ENCODE results near the gene UBAC1.

UBAC1 gene, protein sequence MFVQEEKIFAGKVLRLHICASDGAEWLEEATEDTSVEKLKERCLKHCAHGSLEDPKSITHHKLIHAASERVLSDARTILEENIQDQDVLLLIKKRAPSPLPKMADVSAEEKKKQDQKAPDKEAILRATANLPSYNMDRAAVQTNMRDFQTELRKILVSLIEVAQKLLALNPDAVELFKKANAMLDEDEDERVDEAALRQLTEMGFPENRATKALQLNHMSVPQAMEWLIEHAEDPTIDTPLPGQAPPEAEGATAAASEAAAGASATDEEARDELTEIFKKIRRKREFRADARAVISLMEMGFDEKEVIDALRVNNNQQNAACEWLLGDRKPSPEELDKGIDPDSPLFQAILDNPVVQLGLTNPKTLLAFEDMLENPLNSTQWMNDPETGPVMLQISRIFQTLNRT

DNA sequence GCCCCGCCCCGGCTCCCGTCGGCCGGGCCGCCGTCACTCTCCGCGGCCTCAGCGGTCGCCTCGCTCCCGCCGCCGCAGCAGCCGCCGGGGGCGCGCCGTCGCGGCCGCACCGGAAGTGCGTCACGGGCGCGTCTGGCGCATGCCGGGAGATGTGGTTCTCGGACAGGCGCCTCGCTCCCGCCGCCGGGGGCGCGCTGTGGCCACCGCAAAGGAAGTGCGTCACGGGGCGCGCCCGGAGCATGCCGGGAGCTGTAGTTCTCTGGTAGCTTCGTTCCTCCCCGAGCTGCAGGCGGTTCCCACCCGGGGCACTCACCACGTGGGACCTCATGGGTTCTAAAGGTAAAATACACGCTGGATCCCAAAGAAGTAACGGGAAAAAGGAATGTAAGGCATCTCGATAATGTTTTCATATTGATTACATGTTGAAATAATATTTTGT lies at the start of gene UBAC1:
Gene UBAC1 (minus strand): TSS at position 97 of the 439 bp plus-strand sequence. CDS start 211 bp downstream, outside the sequence.
- peak; percentile 82 for DNase-seq (ENCODE audit: low read depth)
- peak within 1 kb of the TSS; percentile 92 for H3K4me3 ChIP-seq (ENCODE audit: low read depth, low read length)
- TF ChIP-seq, protein P1, sequence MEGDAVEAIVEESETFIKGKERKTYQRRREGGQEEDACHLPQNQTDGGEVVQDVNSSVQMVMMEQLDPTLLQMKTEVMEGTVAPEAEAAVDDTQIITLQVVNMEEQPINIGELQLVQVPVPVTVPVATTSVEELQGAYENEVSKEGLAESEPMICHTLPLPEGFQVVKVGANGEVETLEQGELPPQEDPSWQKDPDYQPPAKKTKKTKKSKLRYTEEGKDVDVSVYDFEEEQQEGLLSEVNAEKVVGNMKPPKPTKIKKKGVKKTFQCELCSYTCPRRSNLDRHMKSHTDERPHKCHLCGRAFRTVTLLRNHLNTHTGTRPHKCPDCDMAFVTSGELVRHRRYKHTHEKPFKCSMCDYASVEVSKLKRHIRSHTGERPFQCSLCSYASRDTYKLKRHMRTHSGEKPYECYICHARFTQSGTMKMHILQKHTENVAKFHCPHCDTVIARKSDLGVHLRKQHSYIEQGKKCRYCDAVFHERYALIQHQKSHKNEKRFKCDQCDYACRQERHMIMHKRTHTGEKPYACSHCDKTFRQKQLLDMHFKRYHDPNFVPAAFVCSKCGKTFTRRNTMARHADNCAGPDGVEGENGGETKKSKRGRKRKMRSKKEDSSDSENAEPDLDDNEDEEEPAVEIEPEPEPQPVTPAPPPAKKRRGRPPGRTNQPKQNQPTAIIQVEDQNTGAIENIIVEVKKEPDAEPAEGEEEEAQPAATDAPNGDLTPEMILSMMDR (IDR thresholded peaks at IDR 0.05; ENCODE audit: low read depth, low read length, missing control alignments): peak; percentile 22

DNA sequence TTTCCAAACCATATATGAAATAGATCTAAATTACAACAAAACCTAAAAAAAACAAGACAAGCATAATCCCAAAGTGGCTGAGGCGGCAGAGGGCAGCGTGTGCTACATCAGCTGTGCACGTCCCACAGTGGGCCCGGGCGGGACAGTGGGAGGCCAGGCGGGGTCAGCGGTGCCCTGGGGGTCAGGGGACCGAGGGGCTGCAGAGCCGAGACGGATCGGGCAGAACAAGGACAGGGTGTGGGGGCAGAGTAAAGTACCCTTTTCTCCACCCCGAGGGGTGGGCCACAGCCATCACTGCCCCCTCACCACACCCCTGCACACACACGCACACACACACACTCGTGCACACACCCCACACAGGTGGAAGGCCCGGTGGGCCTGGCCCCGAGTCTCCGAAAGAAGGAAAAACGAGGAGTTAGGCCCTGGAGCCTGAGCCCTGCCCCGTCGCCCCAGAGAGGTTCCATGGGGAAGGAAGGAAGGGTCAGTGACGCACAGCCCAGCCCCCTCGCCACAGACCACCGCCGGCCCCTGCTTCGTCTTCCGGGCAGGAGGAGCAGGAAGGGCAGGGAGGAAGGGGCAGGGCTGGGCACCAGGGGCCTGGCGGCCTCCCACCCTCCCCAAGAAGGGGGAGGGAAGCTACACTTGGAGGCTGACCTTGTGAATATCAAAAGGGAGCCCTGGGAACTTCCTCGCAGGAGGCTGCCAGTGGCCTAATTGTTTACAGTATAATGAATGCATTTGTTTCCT lies 49.6 kb upstream of the UBAC1 start:
- TF ChIP-seq, protein P1 (IDR thresholded peaks at IDR 0.05; ENCODE audit: low read depth, low read length, missing control alignments): no peak
- no peak overlapping the region for H3K4me3 ChIP-seq (ENCODE audit: low read depth, low read length)
- no peak for DNase-seq (ENCODE audit: low read depth)

DNA sequence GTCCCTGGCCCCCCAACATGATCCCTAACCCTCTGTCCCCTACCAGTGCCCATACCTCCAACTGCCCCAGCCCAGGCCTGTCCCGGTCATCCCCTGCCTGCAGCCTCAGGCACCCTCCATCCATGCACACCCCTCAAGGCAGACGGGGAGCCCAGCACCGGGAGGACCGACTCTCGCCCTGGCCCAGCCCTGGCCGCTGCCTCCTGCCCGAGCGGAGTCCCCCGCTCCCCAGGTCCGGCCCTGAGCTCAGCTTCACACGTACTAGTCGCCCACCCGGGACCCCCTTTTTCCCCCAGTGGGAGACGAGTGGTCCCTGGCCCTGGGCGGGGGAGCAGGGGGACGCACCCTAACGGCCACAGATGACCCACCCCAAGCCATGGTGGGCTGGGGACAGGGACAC lies 49.0 kb upstream of the UBAC1 start:
- TF ChIP-seq, protein P1 (IDR thresholded peaks at IDR 0.05; ENCODE audit: low read depth, low read length, missing control alignments): no peak

DNA sequence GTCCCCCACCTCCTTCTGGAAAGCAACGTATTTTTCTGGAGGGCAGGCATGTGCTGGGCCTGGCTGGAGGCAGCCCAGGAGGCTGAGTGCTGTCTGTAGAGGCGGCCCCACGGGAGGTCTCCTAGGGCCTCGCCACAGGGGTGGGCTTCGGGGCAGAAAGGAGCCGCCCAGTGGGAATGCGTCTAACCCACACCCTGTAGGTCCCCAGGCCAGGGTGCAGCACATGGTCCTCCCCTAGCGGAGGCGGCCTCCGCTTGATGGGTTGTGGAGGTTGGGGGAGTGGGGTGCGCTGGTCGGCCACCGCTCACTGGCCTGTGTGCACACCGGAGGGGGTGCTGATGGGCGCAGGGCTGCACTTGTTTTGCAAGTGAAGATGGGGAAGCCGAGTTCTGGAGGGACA lies 48.3 kb upstream of the UBAC1 start:
- no peak for DNase-seq (ENCODE audit: low read depth)
- no peak overlapping the region for H3K4me3 ChIP-seq (ENCODE audit: low read depth, low read length)
- TF ChIP-seq, protein P1 (IDR thresholded peaks at IDR 0.05; ENCODE audit: low read depth, low read length, missing control alignments): no peak

More for the DNA sequence above, 49.0 kb upstream of the UBAC1 start:
- no peak for DNase-seq (ENCODE audit: low read depth)
- no peak overlapping the region for H3K4me3 ChIP-seq (ENCODE audit: low read depth, low read length)

DNA sequence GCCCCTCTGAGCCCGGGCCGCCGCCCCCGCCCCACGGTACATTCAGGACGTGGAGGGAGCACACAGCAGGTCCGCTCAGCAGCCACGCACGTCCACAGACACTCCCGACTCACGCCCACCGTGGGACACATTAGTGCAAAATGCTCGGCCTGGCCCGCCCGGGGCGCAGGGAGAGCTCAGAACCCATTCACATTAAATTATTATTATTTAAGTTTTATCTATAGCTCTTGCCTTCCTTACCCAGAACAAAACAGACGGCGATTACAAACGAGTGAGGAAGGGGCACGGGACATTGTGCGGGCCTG lies 47.5 kb upstream of the UBAC1 start:
- DNase-seq (ENCODE audit: low read depth): no peak
- TF ChIP-seq, protein P1 (IDR thresholded peaks at IDR 0.05; ENCODE audit: low read depth, low read length, missing control alignments): no peak

DNA sequence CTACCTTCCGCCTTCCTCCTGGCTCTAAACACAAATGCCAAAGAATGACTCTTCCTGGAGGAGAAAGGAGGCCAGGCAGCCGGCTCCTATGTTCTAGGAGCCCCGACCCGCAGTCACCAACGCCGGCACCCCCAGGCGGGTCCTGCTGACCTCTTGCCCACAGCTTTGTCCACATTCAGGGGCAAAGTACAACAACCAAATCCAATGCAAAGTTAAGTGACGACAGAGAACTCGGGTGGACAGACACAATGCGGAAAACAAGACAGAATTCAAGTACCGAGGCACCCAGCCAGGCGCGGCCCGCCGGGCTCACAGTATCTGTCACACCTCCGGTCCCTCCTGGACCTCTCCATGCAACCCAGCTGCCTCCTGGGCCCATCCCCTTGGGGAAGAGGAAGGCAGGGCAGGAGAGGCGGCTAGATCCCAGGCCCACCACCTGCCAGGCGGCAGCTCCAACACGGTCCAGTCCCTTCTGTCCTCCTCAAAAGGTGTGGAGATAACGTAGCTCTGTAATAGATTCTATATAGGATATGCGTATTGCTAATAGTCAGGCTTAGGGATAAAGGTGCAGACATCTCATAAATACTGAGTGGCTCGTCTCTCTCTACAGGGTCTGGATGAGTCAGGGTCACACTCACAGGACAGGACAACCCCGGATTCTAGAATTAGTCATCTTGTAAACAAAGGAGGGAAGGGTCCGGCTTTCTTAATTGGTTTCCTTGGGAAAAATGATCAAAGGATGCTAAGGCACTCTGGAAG lies 46.9 kb upstream of the UBAC1 start:
- H3K4me3 ChIP-seq (ENCODE audit: low read depth, low read length): no peak overlapping the region
- TF ChIP-seq, protein P1 (IDR thresholded peaks at IDR 0.05; ENCODE audit: low read depth, low read length, missing control alignments): no peak
- DNase-seq (ENCODE audit: low read depth): no peak

More for the DNA sequence above, 47.5 kb upstream of the UBAC1 start:
- H3K4me3 ChIP-seq (ENCODE audit: low read depth, low read length): no peak overlapping the region

All from GM12864 (cell line).